HEK293 (cell line): ENCODE measurements around the gene TPO.

Experiments
- CTCF ChIP-seq: fragments of 450-650 bp; formaldehyde crosslinking; IDR thresholded peaks from 2 replicates; pipeline ENCODE4 v1.5.1; 2016; ENCODE audit warnings: missing biosample characterization, missing genetic modification characterization
- KLF17 ChIP-seq: fragments of 450-650 bp; formaldehyde crosslinking; IDR thresholded peaks from 2 replicates; pipeline ENCODE4 v1.5.1; 2016; ENCODE audit warnings: missing biosample characterization, missing genetic modification characterization
- SETDB1 ChIP-seq: IDR thresholded peaks from one replicate; pipeline ENCODE4 v1.6.1; 2017; ENCODE audit warnings: mild to moderate bottlenecking, low read length, moderate library complexity, mixed read lengths; ENCODE audit not compliant: insufficient read length
- ZBTB1 ChIP-seq: fragments of 450-650 bp; formaldehyde crosslinking; IDR thresholded peaks from 2 replicates; pipeline ENCODE4 v1.5.1; 2016; ENCODE audit warnings: missing biosample characterization, missing genetic modification characterization
- ZNF148 ChIP-seq: fragments of 450-650 bp; formaldehyde crosslinking; IDR thresholded peaks from 2 replicates; pipeline ENCODE4 v1.5.0; 2017; ENCODE audit warnings: missing biosample characterization, missing genetic modification characterization, borderline replicate concordance
- ZNF24 ChIP-seq: fragments of 450-650 bp; formaldehyde crosslinking; IDR thresholded peaks from 2 replicates; pipeline ENCODE4 v1.5.1; 2016; ENCODE audit warnings: missing biosample characterization, missing genetic modification characterization
- ZNF449 ChIP-seq: fragments of 450-650 bp; formaldehyde crosslinking; IDR thresholded peaks from 2 replicates; pipeline ENCODE4 v1.5.1; 2017; ENCODE audit warnings: missing biosample characterization, mild to moderate bottlenecking, missing genetic modification characterization, moderate library complexity
- ZNF510 ChIP-seq: fragments of 450-650 bp; formaldehyde crosslinking; IDR thresholded peaks from 2 replicates; pipeline ENCODE4 v1.5.1; 2018; ENCODE audit warnings: mild to moderate bottlenecking, missing genetic modification characterization, missing biosample characterization; ENCODE audit not compliant: insufficient replicate concordance
- ZNF776 ChIP-seq: fragments of 450-650 bp; formaldehyde crosslinking; IDR thresholded peaks from 2 replicates; pipeline ENCODE4 v1.5.0; 2017; ENCODE audit warnings: missing biosample characterization, missing genetic modification characterization, borderline replicate concordance

GRCh38 chr2:1569879-1570450 is 156.7 kb downstream of the TPO start:
- TF ChIP-seq ZBTB1 (tag by site-specific recombination): no peak
- no peak for TF ChIP-seq ZNF24 (tag by site-specific recombination)
- TF ChIP-seq CTCF (tag by site-specific recombination): no peak
- no peak for TF ChIP-seq SETDB1
- no peak for TF ChIP-seq ZNF510 (tag by site-specific recombination)
- TF ChIP-seq ZNF449: no peak
- no peak for TF ChIP-seq ZNF148 (tag by site-specific recombination)
- TF ChIP-seq ZNF776 (tag by site-specific recombination): no peak
- TF ChIP-seq KLF17 (tag by site-specific recombination): no peak
